ENCODE measurements around the gene BANP. TPM values are rescaled to one million over a fixed set of nuclear protein-coding genes. Genes with fewer than 3 reads are reported as not detected.
"Not testable (repeated sequence)": the region's sequence is repeated elsewhere in the genome, so short reads cannot be mapped to it uniquely, and the experiment has no call there.

Gene BANP
- total and polyA plus RNA-seq, 12 donors = 10.4 to 29.8 (median 21.7) TPM

DNA sequence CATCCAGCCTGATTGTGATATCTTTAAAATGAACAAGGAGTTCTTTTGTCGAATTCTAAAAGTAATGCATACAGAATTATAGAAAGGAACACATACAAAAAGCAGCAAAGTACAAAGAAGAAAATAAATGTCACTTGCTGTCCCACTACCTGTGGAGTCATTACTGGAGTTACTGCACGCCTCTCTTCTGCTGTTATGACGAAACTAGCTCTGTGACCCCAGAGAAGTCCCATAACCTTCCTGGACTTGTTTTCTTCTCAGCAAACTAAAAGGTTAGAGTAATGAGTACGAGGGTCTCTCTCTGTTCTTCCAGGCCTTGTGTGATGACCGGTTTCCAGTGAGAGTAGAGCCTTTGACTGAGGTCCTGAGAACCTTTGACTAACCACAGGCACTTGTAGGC is 26.9 kb downstream of the BANP start:
- intact Hi-C loops (cut with DNase I) = no loop called here
- WGBS, 4 donors = 85 to 96% (median 90%) methylated on average over 5 of the region's 5 CpGs
- Histone ChIP-seq H3K9me3 (replicated peaks in 1 of 3) (no peaks in the 10 kb centered on the region), H3K27me3 (no peaks in the 10 kb centered on the region), H3K36me3 (replicated peaks in 1 of 2) (peaks cover 0 to 18% of the 10 kb centered on the region in 2 donors), H3K4me3 (no peak overlapping the region), H3K4me1 (replicated peaks in 1 of 2) (no peaks in the 10 kb centered on the region), H3K27ac (no peak overlapping the region)
- DNase-seq = no peak
- TF ChIP-seq POLR2A (IDR thresholded peaks at IDR 0.05) = no peak
- TF ChIP-seq, protein P1, sequence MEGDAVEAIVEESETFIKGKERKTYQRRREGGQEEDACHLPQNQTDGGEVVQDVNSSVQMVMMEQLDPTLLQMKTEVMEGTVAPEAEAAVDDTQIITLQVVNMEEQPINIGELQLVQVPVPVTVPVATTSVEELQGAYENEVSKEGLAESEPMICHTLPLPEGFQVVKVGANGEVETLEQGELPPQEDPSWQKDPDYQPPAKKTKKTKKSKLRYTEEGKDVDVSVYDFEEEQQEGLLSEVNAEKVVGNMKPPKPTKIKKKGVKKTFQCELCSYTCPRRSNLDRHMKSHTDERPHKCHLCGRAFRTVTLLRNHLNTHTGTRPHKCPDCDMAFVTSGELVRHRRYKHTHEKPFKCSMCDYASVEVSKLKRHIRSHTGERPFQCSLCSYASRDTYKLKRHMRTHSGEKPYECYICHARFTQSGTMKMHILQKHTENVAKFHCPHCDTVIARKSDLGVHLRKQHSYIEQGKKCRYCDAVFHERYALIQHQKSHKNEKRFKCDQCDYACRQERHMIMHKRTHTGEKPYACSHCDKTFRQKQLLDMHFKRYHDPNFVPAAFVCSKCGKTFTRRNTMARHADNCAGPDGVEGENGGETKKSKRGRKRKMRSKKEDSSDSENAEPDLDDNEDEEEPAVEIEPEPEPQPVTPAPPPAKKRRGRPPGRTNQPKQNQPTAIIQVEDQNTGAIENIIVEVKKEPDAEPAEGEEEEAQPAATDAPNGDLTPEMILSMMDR (IDR thresholded peaks at IDR 0.05) = no peak

DNA sequence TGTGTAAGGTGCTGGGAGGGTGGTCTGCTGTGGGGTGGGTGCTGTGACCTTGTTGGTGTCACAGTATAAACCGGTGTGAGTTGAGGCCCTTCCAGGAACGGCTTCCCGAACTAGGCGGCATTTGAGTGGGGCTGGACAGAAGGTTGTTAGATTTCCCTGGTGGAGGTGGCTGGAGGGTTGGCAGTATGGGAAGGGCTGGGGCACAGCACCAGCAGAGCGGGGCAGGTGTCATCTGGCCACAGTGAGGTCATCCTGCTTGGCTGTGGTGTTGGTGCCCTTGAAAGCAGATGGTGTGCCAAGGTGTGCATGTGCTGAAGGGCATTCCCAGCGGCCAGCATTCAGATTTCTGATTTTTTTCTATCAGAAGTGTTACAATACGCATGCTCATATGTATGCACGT is 28.1 kb downstream of the BANP start:
- H3K36me3 ChIP-seq (replicated peaks in 1 of 2) = peaks cover 0 to 18% of the 10 kb centered on the region in 2 donors
- WGBS, 4 donors = 77 to 89% (median 80%) methylated on average over 7 to 8 of the region's 8 CpGs
- TF ChIP-seq POLR2A (IDR thresholded peaks at IDR 0.05) = no peak
- TF ChIP-seq, protein P1 (IDR thresholded peaks at IDR 0.05) = no peak
- DNase-seq = no peak
- no peak overlapping the region for H3K27ac ChIP-seq
- intact Hi-C loops (cut with DNase I) = no loop called here
- no peaks in the 10 kb centered on the region for H3K4me1 ChIP-seq (replicated peaks in 1 of 2)
- H3K27me3 ChIP-seq = no peaks in the 10 kb centered on the region
- no peak overlapping the region for H3K4me3 ChIP-seq
- no peaks in the 10 kb centered on the region for H3K9me3 ChIP-seq (replicated peaks in 1 of 3)

- DNase-seq; H3K27me3 ChIP-seq; H3K27ac ChIP-seq; H3K4me3 ChIP-seq; H3K9me3 ChIP-seq (replicated peaks in 1 of 3); H3K4me1 ChIP-seq (replicated peaks in 1 of 2): not testable (repeated sequence)
- H3K36me3 ChIP-seq (replicated peaks in 1 of 2) = peaks cover 0 to 23% of the 10 kb centered on the region in 2 donors
- intact Hi-C loops (cut with DNase I) = loop anchor here in 1 of 2 donors (5.0 kb wide), 1 partner anchor 457 kb away; no protein-coding TSS in a partner anchor
- 79 to 84% (median 81%) methylated on average over 12 of the region's 12 CpGs for WGBS, 4 donors
Measured at GRCh38 chr16:87979911-87980630, 28.8 kb downstream of the BANP start.

DNA sequence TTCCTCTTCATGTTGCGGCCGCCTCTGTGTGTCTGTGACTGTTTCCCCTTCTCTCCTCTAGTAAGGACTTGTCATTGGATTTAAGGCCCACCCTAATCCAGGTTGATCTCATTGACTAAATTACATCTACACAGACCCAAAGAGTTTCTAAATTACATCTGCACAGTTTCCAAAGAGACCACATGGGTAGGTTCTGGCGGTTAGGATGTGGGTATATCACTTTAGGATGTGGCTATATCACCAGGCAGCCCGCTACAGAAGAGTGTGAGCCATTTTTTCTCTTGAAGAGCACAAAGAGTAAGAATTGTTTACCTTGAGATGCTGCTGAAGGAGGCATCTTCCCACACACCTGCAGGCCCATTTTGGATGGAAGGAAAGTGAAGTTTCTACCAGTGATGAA is 30.1 kb downstream of the BANP start:
- H3K4me1 ChIP-seq (replicated peaks in 1 of 2); H3K9me3 ChIP-seq (replicated peaks in 1 of 3); H3K27me3 ChIP-seq; H3K4me3 ChIP-seq; DNase-seq; H3K27ac ChIP-seq: not testable (repeated sequence)
- intact Hi-C loops (cut with DNase I) = loop anchor here in 1 of 2 donors (5.0 kb wide), 1 partner anchor 456 kb away; no protein-coding TSS in a partner anchor
- peaks cover 0 to 25% of the 10 kb centered on the region in 2 donors for H3K36me3 ChIP-seq (replicated peaks in 1 of 2)
- 80 to 98% (median 82%) methylated on average over 4 of the region's 4 CpGs for WGBS, 4 donors

DNA sequence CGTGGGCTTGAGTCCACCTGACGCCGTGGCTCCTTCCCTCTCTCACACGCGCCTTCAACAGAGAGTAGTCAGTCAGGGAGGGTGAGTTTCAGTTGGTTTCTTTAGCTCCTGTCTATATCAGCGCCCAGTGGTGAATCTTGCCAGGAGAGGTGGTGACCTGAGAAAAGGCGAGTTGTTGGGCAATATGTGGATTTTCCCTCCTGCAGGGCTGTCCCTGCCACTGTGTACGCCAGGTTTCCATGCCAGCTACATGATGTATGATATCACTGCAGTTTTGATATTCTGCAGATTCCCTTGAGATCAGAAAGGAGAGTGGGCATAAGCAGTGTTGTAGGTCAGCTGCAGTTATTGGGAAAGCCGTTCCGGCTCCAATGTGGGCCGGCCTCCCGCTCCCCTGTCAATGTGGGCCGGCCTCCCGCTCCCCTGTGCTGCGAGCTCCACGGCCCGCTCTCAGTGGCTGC is 31.4 kb downstream of the BANP start:
- Histone ChIP-seq H3K4me1 (replicated peaks in 1 of 2) (peaks cover 0 to 6% of the 10 kb centered on the region in 2 donors), H3K27ac (no peak overlapping the region), H3K27me3 (no peaks in the 10 kb centered on the region), H3K36me3 (replicated peaks in 1 of 2) (peaks cover 0 to 29% of the 10 kb centered on the region in 2 donors), H3K9me3 (replicated peaks in 1 of 3) (no peaks in the 10 kb centered on the region), H3K4me3 (no peak overlapping the region)
- DNase-seq = peak in 1 of 7 donors; percentile 8
- no peak for TF ChIP-seq POLR2A (IDR thresholded peaks at IDR 0.05)
- TF ChIP-seq, protein P1 (IDR thresholded peaks at IDR 0.05) = no peak
- intact Hi-C loops (cut with DNase I) = loop anchor here in 1 of 2 donors (5.0 kb wide), 1 partner anchor 455 kb away; no protein-coding TSS in a partner anchor
- WGBS, 4 donors = 79 to 90% (median 83%) methylated on average over 10 to 17 of the region's 17 CpGs
